Measurements from ENCODE around the gene KCNG2. TPM values are rescaled to one million over a fixed set of nuclear protein-coding genes. Genes with fewer than 3 reads are reported as not detected.

The KCNG2 gene
- polyA plus RNA-seq, 1 of the 3 experiments (the other 2 are of a cell fraction) = not detected

GRCh38 chr18:79788734-79789085, 9.0 kb upstream of the KCNG2 start (continued):
- no peak for TF ChIP-seq USF2 (IDR thresholded peaks at IDR 0.05; ENCODE audit: borderline replicate concordance, low read depth, low read length)

- no peak overlapping the region for H3K27ac ChIP-seq (ENCODE audit: low read depth in 2 of 2, low read length in 1 of 2)
- ChIA-PET POLR2A (no interaction called here), CTCF (no interaction called here)
- no peaks in the 10 kb centered on the region for H3F3A ChIP-seq (replicated peaks; ENCODE audit: insufficient read depth)
- no peak overlapping the region for H3K4me2 ChIP-seq
- H3K27me3 ChIP-seq (ENCODE audit: insufficient read depth) = peaks cover 83% of the 10 kb centered on the region
- no peaks in the 10 kb centered on the region for H3K36me3 ChIP-seq (replicated peaks in 1 of 2; ENCODE audit: control insufficient read depth in 1 of 2, insufficient read depth in 2 of 2, low read length in 1 of 2)
- no peak overlapping the region for H2AFZ ChIP-seq (ENCODE audit: low read depth)
- H3K4me1 ChIP-seq (ENCODE audit: control insufficient read depth in 1 of 2, insufficient read depth in 2 of 2, low read depth in 1 of 2, low read length in 1 of 2) = peaks cover 0 to 4% of the 10 kb centered on the region in 2 experiments; a peak in 1 of 4 replicates
- no peaks in the 10 kb centered on the region for H4K20me1 ChIP-seq (ENCODE audit: insufficient read depth)
- no peak for TF ChIP-seq REST (IDR thresholded peaks at IDR 0.05; ENCODE audit: low read depth, low read length)
- no peak for TF ChIP-seq SIN3A (IDR thresholded peaks at IDR 0.05; ENCODE audit: borderline replicate concordance, low read depth, low read length)
- no peak for TF ChIP-seq ZBTB33 (IDR thresholded peaks at IDR 0.05; ENCODE audit: borderline replicate concordance, low read depth)
- TF ChIP-seq RXRA (IDR thresholded peaks at IDR 0.05; ENCODE audit: borderline replicate concordance, low read depth) = no peak
- TF ChIP-seq TAF1 (IDR thresholded peaks at IDR 0.05; ENCODE audit: borderline replicate concordance, low read depth, low read length) = no peak
- TF ChIP-seq JUND (IDR thresholded peaks at IDR 0.05) = no peak
- TF ChIP-seq POLR2AphosphoS5 (IDR thresholded peaks at IDR 0.05; ENCODE audit: low read depth, low read length) = no peak
- no peak for TF ChIP-seq MEF2A (IDR thresholded peaks at IDR 0.05; ENCODE audit: borderline replicate concordance, low read depth)
- no peak for TF ChIP-seq NFIC (IDR thresholded peaks at IDR 0.05; ENCODE audit: borderline replicate concordance)
- TF ChIP-seq, protein P1, sequence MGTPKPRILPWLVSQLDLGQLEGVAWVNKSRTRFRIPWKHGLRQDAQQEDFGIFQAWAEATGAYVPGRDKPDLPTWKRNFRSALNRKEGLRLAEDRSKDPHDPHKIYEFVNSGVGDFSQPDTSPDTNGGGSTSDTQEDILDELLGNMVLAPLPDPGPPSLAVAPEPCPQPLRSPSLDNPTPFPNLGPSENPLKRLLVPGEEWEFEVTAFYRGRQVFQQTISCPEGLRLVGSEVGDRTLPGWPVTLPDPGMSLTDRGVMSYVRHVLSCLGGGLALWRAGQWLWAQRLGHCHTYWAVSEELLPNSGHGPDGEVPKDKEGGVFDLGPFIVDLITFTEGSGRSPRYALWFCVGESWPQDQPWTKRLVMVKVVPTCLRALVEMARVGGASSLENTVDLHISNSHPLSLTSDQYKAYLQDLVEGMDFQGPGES (IDR thresholded peaks at IDR 0.05; ENCODE audit: low read depth, low read length) = no peak
- no peak for TF ChIP-seq EP300 (IDR thresholded peaks at IDR 0.05; ENCODE audit: borderline replicate concordance in 1 of 2, low read depth in 1 of 2, low read length in 1 of 2)
- WGBS (ENCODE audit: low lambda C conversion rate) = 75% methylated on average over 42 of the region's 54 CpGs
- no peaks in the 10 kb centered on the region for H3K9me2 ChIP-seq
- H3K9ac ChIP-seq = no peak overlapping the region
- no peaks in the 10 kb centered on the region for H3K9me3 ChIP-seq
- no peak overlapping the region for H3K4me3 ChIP-seq (ENCODE audit: low read depth in 2 of 2, low read length in 1 of 2)
- DNase-seq = no peak
- H3K79me2 ChIP-seq (ENCODE audit: insufficient read depth) = no peaks in the 10 kb centered on the region
Measured at GRCh38 chr18:79789091-79789891, 8.4 kb upstream of the KCNG2 start.

Data from SK-N-SH (cell line).